Heart right ventricle (tissue), 16 donors: ENCODE results near the gene ERVK3-1. TPM values are rescaled to one million over a fixed set of nuclear protein-coding genes. Genes with fewer than 3 reads are reported as not detected.

Source experiments
- ATAC-seq, 8 donors: fragments of 200-7000 bp; cut with Tn5 transposase; one replicate each; pipeline ENCODE4 v1.9.1; 2020; ENCODE audit warnings: mild to moderate bottlenecking in 8 of 8, moderate library complexity in 8 of 8, moderate number of reproducible peaks in 1 of 8
- DNase-seq, 2 donors: peaks; one replicate each; pipeline ENCODE4 v3.0.0-alpha.2; 2020
- H3K27ac ChIP-seq, 10 donors: fragments of 200-600 bp; sonication (generic) in 2 of 10; one replicate each; pipeline versions ENCODE4 v1.5.0 to v1.8.0; 2020 to 2022; ENCODE audit warnings: mild to moderate bottlenecking in 3 of 10
- H3K27me3 ChIP-seq, 7 donors: fragments of 200-600 bp; one replicate each; pipeline ENCODE4 v1.8.0; 2021 to 2022; ENCODE audit warnings: mild to moderate bottlenecking in 2 of 7
- H3K36me3 ChIP-seq, 9 donors: fragments of 200-600 bp; sonication (generic) in 1 of 9; one replicate each; pipeline versions ENCODE4 v1.5.0 to v1.8.0; 2020 to 2022; ENCODE audit warnings: mild to moderate bottlenecking in 2 of 9
- H3K4me1 ChIP-seq, 9 donors: fragments of 200-600 bp; sonication (generic) in 1 of 9; one replicate each; pipeline versions ENCODE4 v1.5.0 to v1.8.0; 2020 to 2022; ENCODE audit warnings: mild to moderate bottlenecking in 4 of 9
- H3K4me3 ChIP-seq, 10 donors: fragments of 200-600 bp; sonication (generic) in 2 of 10; one replicate each; pipeline versions ENCODE4 v1.5.0 to v1.8.0; 2020 to 2022; ENCODE audit warnings: mild to moderate bottlenecking in 7 of 10, moderate library complexity in 2 of 10
- H3K9me3 ChIP-seq, 11 donors: fragments of 200-600 bp in 10 of 11; sonication (generic) in 2 of 11; one replicate each; pipeline versions ENCODE4 v1.5.0 to v1.8.0; 2013 to 2022; ENCODE audit warnings: mild to moderate bottlenecking in 2 of 11, control low read depth in 1 of 11, moderate library complexity in 1 of 11
- WGBS, 2 donors: extraction: QIAGEN DNeasy Blood & Tissue Kit; methylation state at CpG; one replicate each; pipeline ENCODE4 v1.1.7; 2013; ENCODE audit warnings: inconsistent platforms in 1 of 2; 5-methylcytosine and 5-hydroxymethylcytosine counted together
- intact Hi-C, 10 donors: fragments of 100-400 bp; cut with DNase I; formaldehyde crosslinking; loops; one replicate each; pipeline versions ENCODE4 v1.11.1 to v1.14.2; 2022
- polyA plus RNA-seq, 2 donors: library from polyadenylated mRNA; stranded (reverse); fragments of 200-250 nt; gene quantifications; one replicate each; pipeline ENCODE4 v1.2.3, GENCODE V29; 2013
- total RNA-seq, 10 donors: library from RNA; stranded (reverse); fragmentation: NEBNext Ultra II Directional in 3 of 10; extraction: Animal tissue kit (Norgen Biotek cat#: 25700) in 3 of 10; gene quantifications; one replicate each; pipeline versions ENCODE4 v1.2.1 to v1.2.4, GENCODE V29; 2021 to 2023
- TF ChIP-seq, protein P1 (sequence below), 9 donors: fragments of 200-600 bp; sonication (generic) in 2 of 9; IDR thresholded peaks; one replicate each; pipeline versions ENCODE4 v1.5.0 to v1.8.0; 2021 to 2022; ENCODE audit warnings: antibody characterized with exemption in 9 of 9, mild to moderate bottlenecking in 5 of 9, moderate library complexity in 1 of 9
- donor health status: Arrhythmogenic right ventricular cardiomyopathy.
- donor health status: ischemic (EF 13 %, LVEDD 7.1; RV severe dilation, severe dysfunction).
- donor health status: healthy with polysubstance abuse.
- donor health status: DM: no; HTN: yes; CAD: no.
- donor health status: DM: no; HTN: no; CAD: no.
- donor health status: ischemic (EF 25% LVEDD 6.9; RV normal size, moderate dysfunction).
- donor health status: ischemic (EF 25% LVEDD 5.7; RV mildly dilated, moderate dysfunction).
- donor health status: healthy.
- donor health status: DM: yes; HTN: yes; CAD: no.
- donor health status: Ischemic cardiomyopathy.
- donor health status: ischemic (EF 35%, LVEDD 5.7; RV mildly dilated, moderate dysfunction).
- donor health status: nonischemic (EF 11% LVEDD 7.7; RV severe dilation, severe dysfunction).
- donor health status: DM: yes; HTN: yes; CAD: no.
- donor health status: PGD.
- donor health status: ischemic (EF 29% LVEDD 5.4; RV normal size, mild dysfunction).
- donor health status: nonischemic (EF 23%, LVEDD 6.1; RV moderate dilation, normal function).

Gene ERVK3-1
- total and polyA plus RNA-seq, 12 donors, result 14.4 to 57.5 (median 19.4) TPM

- H3K4me3 ChIP-seq, result peak overlapping the region; percentile 52 to 79 (median 71)
- no peaks in the 10 kb centered on the region for H3K27me3 ChIP-seq
- peak in 6 of 8 donors; percentile 1 to 63 (median 16) for ATAC-seq
- peaks cover 0 to 14% (median 0%) of the 10 kb centered on the region in 9 donors for H3K36me3 ChIP-seq
- 3 to 6% methylated on average over 9 of the region's 9 CpGs for WGBS, 2 donors
- H3K27ac ChIP-seq, result peak overlapping the region in 9 of 10 donors; percentile 83 to 96 (median 93)
- H3K4me1 ChIP-seq, result peaks cover 10 to 33% (median 26%) of the 10 kb centered on the region in 9 donors
- no peak for DNase-seq
- intact Hi-C loops, result loop anchor here in 2 of 10 donors (2.0 to 5.0 kb wide), 2 partner anchors 60 to 144 kb away; partner anchors contain the start of genes RPS5 (in 1 of the 2) and ZNF274 (in 1 of the 2)
- TF ChIP-seq, protein P1, sequence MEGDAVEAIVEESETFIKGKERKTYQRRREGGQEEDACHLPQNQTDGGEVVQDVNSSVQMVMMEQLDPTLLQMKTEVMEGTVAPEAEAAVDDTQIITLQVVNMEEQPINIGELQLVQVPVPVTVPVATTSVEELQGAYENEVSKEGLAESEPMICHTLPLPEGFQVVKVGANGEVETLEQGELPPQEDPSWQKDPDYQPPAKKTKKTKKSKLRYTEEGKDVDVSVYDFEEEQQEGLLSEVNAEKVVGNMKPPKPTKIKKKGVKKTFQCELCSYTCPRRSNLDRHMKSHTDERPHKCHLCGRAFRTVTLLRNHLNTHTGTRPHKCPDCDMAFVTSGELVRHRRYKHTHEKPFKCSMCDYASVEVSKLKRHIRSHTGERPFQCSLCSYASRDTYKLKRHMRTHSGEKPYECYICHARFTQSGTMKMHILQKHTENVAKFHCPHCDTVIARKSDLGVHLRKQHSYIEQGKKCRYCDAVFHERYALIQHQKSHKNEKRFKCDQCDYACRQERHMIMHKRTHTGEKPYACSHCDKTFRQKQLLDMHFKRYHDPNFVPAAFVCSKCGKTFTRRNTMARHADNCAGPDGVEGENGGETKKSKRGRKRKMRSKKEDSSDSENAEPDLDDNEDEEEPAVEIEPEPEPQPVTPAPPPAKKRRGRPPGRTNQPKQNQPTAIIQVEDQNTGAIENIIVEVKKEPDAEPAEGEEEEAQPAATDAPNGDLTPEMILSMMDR (IDR thresholded peaks at IDR 0.05), result no peak
- H3K9me3 ChIP-seq, result no peaks in the 10 kb centered on the region
These were observed 21.3 kb downstream of the ERVK3-1 start for GRCh38 chr19:58326501-58326913.

GRCh38 chr19:58326914-58327726, 21.9 kb downstream of the ERVK3-1 start, which contains the start of gene ZSCAN22:
TSS of gene ZSCAN22 (plus strand) at chr19:58326994. CDS start at chr19:58334803, 7,809 bp downstream.
- Histone ChIP-seq H3K27ac (peak within 1 kb of the TSS; percentile 81 to 96 (median 92)), H3K4me3 (peak within 1 kb of the TSS; percentile 52 to 79 (median 71)), H3K27me3 (no peaks in the 10 kb centered on the region), H3K9me3 (no peaks in the 10 kb centered on the region), H3K4me1 (peaks cover 10 to 33% (median 26%) of the 10 kb centered on the region in 9 donors), H3K36me3 (peaks cover 0 to 8% (median 0%) of the 10 kb centered on the region in 9 donors)
- intact Hi-C loops, result loop anchor here in 2 of 10 donors (2.0 to 5.0 kb wide), 2 partner anchors 60 to 145 kb away; partner anchors contain the start of genes RPS5 (in 1 of the 2) and ZNF274 (in 1 of the 2)
- TF ChIP-seq, protein P1 (IDR thresholded peaks at IDR 0.05), result no peak
- 0% methylated on average over 62 of the region's 62 CpGs for WGBS, 2 donors
- ATAC-seq (peak; percentile 98 to 99 (median 98)), DNase-seq (peak; percentile 96 to 98)

- TF ChIP-seq, protein P1 (IDR thresholded peaks at IDR 0.05), result peak in 1 of 9 donors; percentile 12
- ATAC-seq, result no peak
- Histone ChIP-seq H3K36me3 (peaks cover 0 to 3% (median 0%) of the 10 kb centered on the region in 9 donors), H3K27me3 (no peaks in the 10 kb centered on the region), H3K27ac (no peak overlapping the region), H3K4me3 (no peak overlapping the region), H3K9me3 (no peaks in the 10 kb centered on the region), H3K4me1 (peaks cover 10 to 33% (median 26%) of the 10 kb centered on the region in 9 donors)
- no peak for DNase-seq
- 53 to 69% methylated on average over 10 of the region's 10 CpGs for WGBS, 2 donors
- intact Hi-C loops, result loop anchor here in 1 of 10 donors (5.0 kb wide), 1 partner anchor 147 kb away; the partner anchor contains the start of gene ZNF274
These were observed 23.8 kb downstream of the ERVK3-1 start for GRCh38 chr19:58328999-58329398.

DNA sequence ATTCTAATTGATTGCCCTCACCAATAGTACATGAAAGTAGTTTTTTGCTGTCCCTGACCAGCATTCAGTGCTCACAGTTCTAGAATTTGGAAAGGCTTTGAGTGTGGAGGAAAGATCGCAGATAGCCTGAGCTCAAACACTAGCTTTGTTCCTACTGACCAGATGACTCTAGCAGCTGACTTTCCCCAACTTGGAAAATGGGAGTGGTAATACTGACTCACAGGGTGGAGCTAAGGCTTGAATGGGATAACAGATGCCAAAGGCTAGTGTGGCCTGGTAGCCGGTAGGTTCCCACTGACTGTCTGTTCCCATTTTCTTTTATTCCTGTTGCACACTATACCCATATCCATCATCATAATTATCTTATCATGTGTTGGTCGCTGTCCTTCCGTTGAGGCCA, 25.3 kb downstream of the ERVK3-1 start:
- intact Hi-C loops, result no loop called here
- Histone ChIP-seq H3K27me3 (no peaks in the 10 kb centered on the region), H3K4me1 (peaks cover 10 to 31% (median 26%) of the 10 kb centered on the region in 9 donors), H3K4me3 (no peak overlapping the region), H3K9me3 (no peaks in the 10 kb centered on the region), H3K27ac (no peak overlapping the region), H3K36me3 (peaks cover 0 to 11% (median 4%) of the 10 kb centered on the region in 9 donors)
- no peak for ATAC-seq
- TF ChIP-seq, protein P1 (IDR thresholded peaks at IDR 0.05), result no peak
- WGBS, 2 donors, result 60 to 65% methylated on average over 4 of the region's 4 CpGs
- DNase-seq, result no peak
